ENCODE data around the gene CLCF1. TPM values are rescaled to one million over a fixed set of nuclear protein-coding genes. Genes with fewer than 3 reads are reported as not detected.

CLCF1 gene
- total and polyA plus RNA-seq, 2 donors (not counting 3 experiments of a cell fraction or from before 2014, with no cell fraction given) = 5.8 to 6.5 TPM

- intact Hi-C loops (cut with micrococcal nuclease) = no loop called here
Measured at GRCh38 chr11:67400251-67400941, 27.0 kb upstream of the CLCF1 start.

More at GRCh38 chr11:67400251-67400941, 27.0 kb upstream of the CLCF1 start:
- H3K79me2 ChIP-seq (ENCODE audit: control insufficient read depth, insufficient read depth, low read length) = peaks cover 19% of the 10 kb centered on the region
- FAIRE-seq = no peak
- no peak overlapping the region for H3K27ac ChIP-seq (ENCODE audit: insufficient read depth, low read depth, low read length)
- BruUV-seq (replicated peaks) = no TSS peak
- no peaks in the 10 kb centered on the region for H3K27me3 ChIP-seq (ENCODE audit: control insufficient read depth in 2 of 2, insufficient read depth in 2 of 2, low read length in 2 of 2)
- no peaks in the 10 kb centered on the region for H3K9me1 ChIP-seq (replicated peaks; ENCODE audit: control insufficient read depth, extremely low read depth, insufficient read depth, low read length)
- peak overlapping the region; percentile 73 for H3K4me2 ChIP-seq (ENCODE audit: insufficient read depth, low read length)
- peaks cover 6 to 25% of the 10 kb centered on the region in 2 experiments for H3K36me3 ChIP-seq (ENCODE audit: control insufficient read depth in 2 of 2, extremely low read depth in 1 of 2, insufficient read depth in 2 of 2, low read length in 2 of 2)
- dilution Hi-C loops (cut with MboI; ENCODE audit: extremely low pct_ligation_motif_present, low sequenced_read_pairs) = no loop called here
- POLR2A ChIA-PET = no interaction called here
- CTCF ChIA-PET = interaction anchor here (1.0 to 4.2 kb wide), 17 partner anchors 8 to 105 kb away, joined by 3 to 32 read pairs (median 11); partner anchors contain the start of genes AIP, PITPNM1, RAD9A and RPS6KB2
- H3K9me3 ChIP-seq (replicated peaks; ENCODE audit: control insufficient read depth, insufficient read depth, low read length) = no peaks in the 10 kb centered on the region
- peak overlapping the region; percentile 89 for H3K9ac ChIP-seq (replicated peaks; ENCODE audit: extremely low read depth, insufficient read depth, low read length)
- no peak overlapping the region for H2AFZ ChIP-seq (ENCODE audit: low read depth, low read length)
- peaks cover 19% of the 10 kb centered on the region for H3K4me1 ChIP-seq (ENCODE audit: control insufficient read depth, extremely low read depth, insufficient read depth, low read length)
- TF ChIP-seq POLR2A (IDR thresholded peaks at IDR 0.05; ENCODE audit: low read depth, low read length) (no peak), EZH2 (IDR thresholded peaks at IDR 0.05; ENCODE audit: borderline replicate concordance, low read depth, low read length, severe bottlenecking) (no peak), JUN (IDR thresholded peaks at IDR 0.05; ENCODE audit: borderline replicate concordance, insufficient read depth, insufficient read length, low read depth) (no peak), FOS (IDR thresholded peaks at IDR 0.05; ENCODE audit: borderline replicate concordance, insufficient read depth, low read length) (no peak), POLR2AphosphoS5 (IDR thresholded peaks at IDR 0.05; ENCODE audit: insufficient read depth, low read depth, low read length) (no peak), MAX (IDR thresholded peaks at IDR 0.05; ENCODE audit: insufficient read depth, insufficient read length) (no peak), GATA2 (IDR thresholded peaks at IDR 0.05; ENCODE audit: insufficient read depth, insufficient read length, low read depth, low read length) (no peak), MYC (IDR thresholded peaks at IDR 0.05; ENCODE audit: low read depth, low read length) (no peak), CTCF (IDR thresholded peaks at IDR 0.05; ENCODE audit: extremely low read depth in 1 of 2, insufficient read depth in 1 of 2, low read depth in 1 of 2, low read length in 2 of 2) (no peak)
- no peak for DNase-seq (ENCODE audit: low read depth, low spot score)
- no peaks in the 10 kb centered on the region for H4K20me1 ChIP-seq (replicated peaks; ENCODE audit: control insufficient read depth, extremely low read depth, insufficient read depth, low read length)
- peak overlapping the region; percentile 79 to 89 (median 89) for H3K4me3 ChIP-seq (replicated peaks in 1 of 3; ENCODE audit: insufficient read depth in 1 of 3, low read depth in 1 of 3, low read length in 3 of 3)

Data from endothelial cell of umbilical vein (primary cell).